GM19238 (cell line): ENCODE results near the gene ITGA5.

Experiments
- DNase-seq: peaks from one replicate; pipeline ENCODE4 v3.0.0; 2011; ENCODE audit warnings: low spot score; ENCODE audit not compliant: insufficient read length

Gene ITGA5

DNA sequence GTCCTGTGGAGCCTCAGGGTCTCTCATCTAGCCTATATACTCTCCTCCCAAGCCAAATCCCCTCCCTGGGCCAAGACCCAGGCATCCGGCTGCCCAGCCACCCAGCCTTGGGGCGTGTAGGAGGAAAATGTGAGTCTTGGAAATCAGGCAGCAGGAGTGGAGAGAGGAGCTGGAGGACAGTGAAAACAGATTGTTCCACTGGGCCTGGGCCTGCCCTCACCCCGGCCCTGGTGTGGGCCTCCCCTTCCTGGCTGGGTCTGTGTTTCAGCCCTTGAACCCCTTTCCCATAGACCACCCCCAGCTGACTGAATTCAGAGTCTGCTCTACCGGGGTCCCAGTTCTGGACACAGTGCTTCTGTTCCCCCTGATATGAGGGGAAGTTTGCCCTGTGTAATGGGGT lies 6.7 kb downstream of the ITGA5 start:
- no peak for DNase-seq

DNA sequence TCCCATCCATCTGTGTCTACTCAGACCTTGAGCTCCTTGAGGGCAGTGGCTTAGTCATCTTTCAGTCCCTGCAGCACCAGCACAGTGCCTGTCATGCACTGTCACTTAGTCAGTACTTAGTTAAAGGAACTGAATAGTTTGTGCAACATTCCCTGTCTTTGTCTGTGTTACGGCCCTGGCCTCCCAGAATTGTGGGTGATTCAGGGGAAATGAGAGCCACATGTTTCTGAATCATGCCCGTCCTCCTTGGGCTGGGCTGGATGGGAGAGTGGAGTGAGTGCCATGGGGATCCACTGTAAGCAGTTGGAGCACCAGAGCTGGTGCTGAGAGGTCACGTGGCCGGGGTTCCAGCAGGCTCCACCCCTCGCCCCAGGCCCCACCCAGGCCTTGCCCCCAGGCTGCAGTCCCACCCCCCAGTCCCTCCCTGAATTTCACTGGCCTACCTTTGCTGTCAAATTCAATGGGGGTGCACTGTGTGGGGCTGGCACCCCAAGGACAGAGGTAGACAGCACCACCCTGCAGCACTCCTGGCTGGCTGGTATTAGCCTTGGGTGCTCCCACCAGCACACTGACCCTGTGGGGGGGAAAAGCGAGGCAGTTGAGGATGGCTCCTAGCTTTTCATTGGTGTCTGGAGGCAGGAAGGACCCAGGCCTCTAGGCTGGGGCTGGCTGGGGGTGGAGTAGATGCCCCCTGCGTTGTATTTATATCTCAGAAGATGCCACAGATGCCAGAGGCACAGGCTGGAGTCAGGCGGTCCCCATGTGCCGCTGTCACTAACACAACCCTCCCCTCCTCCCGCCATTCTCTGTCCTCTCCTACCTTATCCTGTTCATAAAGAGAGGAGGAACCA lies 7.5 kb downstream of the ITGA5 start:
- no peak for DNase-seq

DNA sequence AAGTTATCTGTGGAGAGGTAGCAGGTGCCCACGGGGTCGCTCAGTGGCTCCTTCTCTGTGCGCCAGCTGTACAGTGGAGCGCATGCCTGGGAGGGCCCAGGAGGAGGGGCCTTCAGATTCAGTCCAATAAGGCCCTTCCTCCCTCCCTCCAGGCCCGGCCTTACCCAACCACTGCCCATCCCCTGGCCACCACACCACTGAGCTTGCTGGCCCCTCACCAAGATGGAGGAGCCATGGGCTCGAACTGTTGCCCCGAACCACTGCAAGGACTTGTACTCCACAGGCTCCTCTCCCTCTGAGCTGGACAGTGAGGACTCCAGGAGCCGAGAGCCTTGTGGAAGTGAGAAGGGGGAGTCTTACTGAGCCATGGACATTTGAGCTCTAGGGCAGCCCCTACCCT lies 9.8 kb downstream of the ITGA5 start:
- DNase-seq, result no peak

- DNase-seq, result no peak
Measured at GRCh38 chr12:54407183-54407905, 11.7 kb downstream of the ITGA5 start.

- no peak for DNase-seq
Measured at GRCh38 chr12:54405573-54405972, 13.5 kb downstream of the ITGA5 start.

GRCh38 chr12:54405106-54405505 lies 14.0 kb downstream of the ITGA5 start:
- DNase-seq, result no peak

GRCh38 chr12:54404061-54405004 lies 14.7 kb downstream of the ITGA5 start:
- peak; percentile 52 for DNase-seq

DNA sequence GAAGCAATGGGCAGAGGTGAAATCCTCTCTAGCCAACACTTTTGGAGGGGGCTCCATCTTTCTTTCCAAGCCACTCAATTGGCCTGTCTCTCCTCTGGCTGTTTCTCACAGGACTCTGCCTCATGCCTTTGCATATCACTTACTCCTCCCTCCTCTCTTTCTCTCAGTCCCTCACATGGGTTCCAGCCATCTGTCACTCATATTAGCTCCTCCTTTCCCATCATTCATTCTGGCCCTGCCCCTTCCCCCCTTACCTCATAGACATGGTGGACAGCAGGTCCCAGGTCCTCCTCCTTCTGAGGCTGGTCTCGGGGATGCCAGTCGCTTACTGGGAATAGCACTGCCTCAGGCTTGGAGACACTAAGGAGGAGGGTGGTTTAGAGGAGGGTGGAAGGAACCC lies 17.9 kb downstream of the ITGA5 start:
- no peak for DNase-seq

DNA sequence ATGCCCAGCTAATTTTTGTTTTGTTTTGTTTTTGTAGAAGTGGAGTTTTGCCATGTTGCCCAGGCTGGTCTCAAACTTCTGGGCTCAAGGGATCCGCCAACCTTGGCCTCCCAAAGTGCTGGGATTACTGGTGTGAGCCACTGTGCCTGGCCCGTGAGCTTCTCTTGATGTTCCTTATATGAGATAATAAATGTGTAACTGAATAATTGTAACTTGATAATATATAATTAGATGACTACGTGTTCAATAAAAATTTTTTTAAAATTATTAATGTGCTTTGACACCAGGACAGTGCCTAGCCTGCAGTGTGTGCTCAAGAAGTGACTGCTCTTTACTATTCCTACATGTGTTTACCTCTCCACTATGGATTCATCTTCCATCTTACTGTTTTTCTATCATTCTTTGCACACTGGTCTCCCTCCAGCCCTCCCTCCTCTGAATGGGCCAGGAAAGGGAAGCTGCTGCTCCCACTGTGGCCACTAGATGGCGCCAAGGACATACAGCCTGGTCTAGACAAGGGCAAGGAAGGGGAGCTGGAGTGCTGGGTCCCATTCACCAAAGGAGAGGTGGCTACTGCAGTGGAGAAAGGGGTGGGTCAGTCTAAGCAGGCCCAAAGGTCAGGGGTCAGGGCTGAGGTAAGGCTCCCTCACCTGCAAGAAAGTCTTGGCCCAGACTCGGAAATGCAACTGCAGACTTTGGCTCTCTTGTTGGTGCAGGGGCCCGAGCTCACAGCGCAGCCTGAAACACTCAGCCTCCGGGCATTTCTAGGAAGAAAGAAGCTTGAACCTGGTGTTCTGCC lies 19.9 kb downstream of the ITGA5 start:
- DNase-seq, result peak; percentile 85

DNA sequence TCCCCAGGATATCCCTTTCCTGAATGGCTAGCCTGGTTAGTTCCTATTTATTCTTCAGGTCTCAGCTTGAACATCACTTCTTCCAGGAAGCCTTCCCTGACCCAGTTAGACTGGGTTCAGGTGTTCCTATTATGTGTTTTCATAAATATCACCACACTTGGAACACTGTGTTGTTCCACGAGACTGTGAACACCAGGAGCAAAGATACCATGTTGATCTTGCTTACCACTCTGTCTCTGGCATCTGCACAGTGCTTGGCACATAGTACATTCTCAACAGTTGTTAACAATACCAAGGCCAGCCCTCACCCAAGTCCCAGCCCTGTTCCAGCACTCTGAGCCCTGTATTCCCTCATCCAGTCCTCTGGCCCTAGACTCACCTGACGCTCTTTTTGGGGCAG lies 20.8 kb downstream of the ITGA5 start:
- no peak for DNase-seq

DNA sequence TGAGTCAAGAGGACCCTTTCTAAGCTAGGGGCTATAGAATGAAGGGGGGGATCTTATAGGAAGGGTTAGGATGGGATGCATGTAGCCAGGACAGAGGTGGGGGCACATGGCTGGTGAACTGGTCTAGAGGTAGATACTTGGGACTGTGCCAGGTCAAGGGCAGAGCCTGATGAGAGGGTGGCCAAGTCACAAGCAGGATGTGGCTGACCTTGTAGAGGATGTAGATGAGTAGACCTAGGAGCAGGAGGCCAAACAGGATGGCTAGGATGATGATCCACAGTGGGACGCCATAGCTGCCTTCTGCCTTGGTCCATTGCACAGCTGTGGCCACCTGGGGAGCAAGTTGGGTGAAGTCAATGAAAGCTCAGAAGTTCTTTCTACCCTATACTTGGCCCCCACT lies 21.9 kb downstream of the ITGA5 start:
- no peak for DNase-seq

- no peak for DNase-seq
Measured at GRCh38 chr12:54395545-54395944, 23.5 kb downstream of the ITGA5 start.

DNA sequence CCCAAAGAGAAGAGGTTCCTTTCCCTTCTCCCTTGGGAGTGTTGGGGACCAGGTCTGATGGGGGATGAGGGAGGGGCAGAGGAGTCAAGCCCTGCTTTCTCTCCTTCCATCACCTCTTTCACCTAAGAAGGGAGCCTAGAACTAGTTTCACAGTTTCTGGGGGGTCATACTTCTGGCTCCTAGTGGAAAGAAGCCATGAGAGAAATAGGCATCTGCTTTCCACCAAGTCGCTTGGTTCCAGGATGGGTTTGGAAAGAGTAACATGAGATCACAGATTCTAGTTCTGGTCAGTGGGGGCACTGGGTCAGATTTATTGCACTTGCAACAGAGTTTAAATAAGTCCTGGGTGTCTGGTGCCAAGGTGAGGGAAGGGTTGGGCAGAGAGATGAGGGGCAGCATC lies 24.1 kb downstream of the ITGA5 start:
- DNase-seq, result no peak

- no peak for DNase-seq
Measured at GRCh38 chr12:54394281-54394719, 24.8 kb downstream of the ITGA5 start.

DNA sequence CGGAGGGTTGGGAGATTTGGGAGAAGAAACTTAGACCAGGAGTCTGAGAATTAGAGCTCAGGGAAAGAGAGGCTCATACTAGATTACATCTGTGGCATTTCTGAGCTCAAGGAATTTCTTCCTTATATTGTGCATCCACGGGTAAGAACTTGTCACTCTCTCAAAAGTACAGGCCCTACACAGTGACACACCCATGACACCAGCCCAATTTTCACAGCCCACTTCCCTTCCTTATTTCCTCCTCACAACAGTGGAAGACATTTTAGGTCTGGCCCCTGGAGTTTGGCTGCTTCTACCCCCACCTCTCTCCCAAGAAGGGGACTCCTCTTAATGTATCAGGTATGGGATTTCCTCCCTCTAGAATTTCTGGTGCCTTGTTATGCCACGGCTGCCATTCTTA lies 25.3 kb downstream of the ITGA5 start:
- no peak for DNase-seq

- no peak for DNase-seq
Measured at GRCh38 chr12:54393207-54393609, 25.9 kb downstream of the ITGA5 start.

DNA sequence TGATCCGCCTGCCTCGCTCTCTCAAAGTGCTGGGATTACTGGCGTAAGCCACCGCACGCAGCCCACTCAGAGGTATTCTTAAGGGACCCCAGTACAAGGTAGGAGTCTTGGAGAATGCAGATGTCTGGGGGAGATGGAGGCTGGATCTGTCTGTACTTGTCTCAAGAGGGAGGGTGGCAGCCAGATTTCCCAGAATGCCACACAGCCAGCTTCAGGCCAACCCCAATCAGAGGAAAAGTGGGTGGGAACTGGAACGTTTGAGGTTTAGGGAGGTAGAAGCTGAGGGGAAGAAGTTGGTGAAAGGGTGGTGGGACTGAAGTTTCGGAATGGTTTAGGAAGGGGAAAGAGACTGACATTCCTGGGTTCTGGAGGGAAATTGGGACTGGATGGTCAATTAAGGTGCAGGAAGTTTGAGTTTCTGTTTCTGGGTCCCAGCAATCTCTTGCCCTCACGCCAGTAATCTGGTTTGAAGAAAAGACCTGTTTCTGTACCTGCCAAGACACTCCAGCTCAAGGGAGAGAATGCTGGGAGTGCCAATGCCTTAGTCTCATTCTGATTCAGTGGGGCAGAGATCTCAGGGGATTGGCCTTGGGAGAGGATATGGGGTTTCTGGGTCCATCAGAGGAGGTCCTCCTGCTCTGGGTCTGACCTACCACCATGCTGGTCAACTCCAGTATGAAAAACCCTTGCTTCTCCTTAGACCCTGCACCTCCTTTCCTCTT lies 26.4 kb downstream of the ITGA5 start:
- DNase-seq, result no peak

- peak; percentile 85 for DNase-seq
Measured at GRCh38 chr12:54390668-54391551, 28.2 kb downstream of the ITGA5 start.

GRCh38 chr12:54390176-54390667 lies 28.8 kb downstream of the ITGA5 start:
- no peak for DNase-seq
